Mammary microvascular endothelial cell (primary cell): ENCODE measurements around the gene FLII. TPM values are rescaled to one million over a fixed set of nuclear protein-coding genes. Genes with fewer than 3 reads are reported as not detected.

Experiments used
- total RNA-seq: library from RNA; depleted of rRNA; stranded (reverse); fragments of >200 nt; gene quantifications from 2 replicates; pipeline ENCODE4 v1.2.3, GENCODE V29; 2015

The FLII gene
- 543 and 601 TPM in 2 replicates for total RNA-seq

GRCh38 chr17:18258356-18259038 lies at the start of gene FLII:
Gene FLII (minus strand): TSS chr17:18258738. CDS start chr17:18258690, 48 bp downstream.

GRCh38 chr17:18260332-18261145 lies 2.0 kb upstream of the FLII start, which contains the start of gene MIEF2:
Gene MIEF2 (plus strand): TSS chr17:18260662. CDS start chr17:18262721, 2,059 bp downstream.

GRCh38 chr17:18225121-18225641 lies 33.4 kb downstream of the FLII start, which contains the start of gene LLGL1:
Gene LLGL1 (plus strand): TSS chr17:18225635. CDS start chr17:18225683, 48 bp downstream.

Other genes with a start within 250 kb of the FLII start
- 14.5 and 30.1 TPM in 2 replicates for gene ATPAF2, start 219.6 kb downstream of the FLII start, total RNA-seq
- gene GID4, start 219.3 kb downstream of the FLII start, total RNA-seq = 7.3 and 8.3 TPM in 2 replicates
- gene DRG2, start 170.8 kb downstream of the FLII start, total RNA-seq = 45.2 and 54.2 TPM in 2 replicates
- gene MYO15A, start 150.0 kb downstream of the FLII start, total RNA-seq = 0.20 TPM in 1 of 2 replicates, not detected in the other
- gene ALKBH5, start 74.9 kb downstream of the FLII start, total RNA-seq = 81.7 and 92.5 TPM in 2 replicates
- 41.4 and 48.0 TPM in 2 replicates for gene LLGL1, start 33.1 kb downstream of the FLII start, total RNA-seq
- 5.9 and 11.7 TPM in 2 replicates for gene MIEF2, start 1.9 kb upstream of the FLII start, total RNA-seq
- gene TOP3A, start 56.3 kb upstream of the FLII start, total RNA-seq = 24.2 and 53.2 TPM in 2 replicates
- 12.1 and 15.2 TPM in 2 replicates for gene SMCR8, start 56.6 kb upstream of the FLII start, total RNA-seq
- gene SHMT1, start 104.8 kb upstream of the FLII start, total RNA-seq = 30.1 and 37.7 TPM in 2 replicates
- not detected in 2 replicates for gene EVPLL, start 119.0 kb upstream of the FLII start, total RNA-seq
- gene LGALS9C, start 218.1 kb upstream of the FLII start, total RNA-seq = not detected in 2 replicates